K562 (cell line): Measurements from ENCODE around the gene N4BP3. TPM values are rescaled to one million over a fixed set of nuclear protein-coding genes. Genes with fewer than 3 reads are reported as not detected.

ENCODE experiments used
- ARHGAP35 ChIP-seq: fragments of 450-650 bp; IDR thresholded peaks from 2 replicates; pipeline ENCODE4 v1.6.1; 2018; ENCODE audit not compliant: partially characterized antibody
- CTBP1 ChIP-seq: fragments of 450-650 bp; IDR thresholded peaks from 2 replicates; pipeline ENCODE4 v1.6.1; 2016; ENCODE audit warnings: borderline replicate concordance
- E2F6 ChIP-seq, 2 experiments: IDR thresholded peaks; 2 replicates each; pipeline ENCODE4 v1.6.1; 2011; ENCODE audit warnings: borderline replicate concordance in 1 of 2, control low read depth in 1 of 2, low read depth in 1 of 2, low read length in 1 of 2, mild to moderate bottlenecking in 1 of 2, mixed read lengths in 1 of 2, moderate library complexity in 1 of 2; ENCODE audit not compliant: insufficient read depth in 1 of 2, insufficient read length in 1 of 2, poor library complexity in 1 of 2, severe bottlenecking in 1 of 2; ENCODE audit errors: extremely low read depth in 1 of 2
- KAT8 ChIP-seq: fragments of 450-650 bp; IDR thresholded peaks from 2 replicates; pipeline ENCODE4 v1.6.1; 2016; ENCODE audit warnings: low read depth, mild to moderate bottlenecking
- NCOA4 ChIP-seq: fragments of 450-650 bp; IDR thresholded peaks from 2 replicates; pipeline ENCODE4 v1.6.1; 2018; ENCODE audit warnings: mild to moderate bottlenecking; ENCODE audit not compliant: partially characterized antibody
- NEUROD1 ChIP-seq: fragments of 150-350 bp; IDR thresholded peaks from 2 replicates; pipeline ENCODE4 v1.6.1; 2014; ENCODE audit warnings: borderline replicate concordance, low read length, low read depth; ENCODE audit not compliant: partially characterized antibody
- REST ChIP-seq, 2 experiments: fragments of 450-650 bp; formaldehyde crosslinking in 1 of 2; IDR thresholded peaks; 2 replicates each; pipeline versions ENCODE4 v1.4.0 to v1.6.1; 2014 to 2020; ENCODE audit warnings: mild to moderate bottlenecking in 2 of 2, borderline replicate concordance in 1 of 2, low read depth in 1 of 2
- VEZF1 ChIP-seq: fragments of 200-800 bp; sonication (Bioruptor generic); IDR thresholded peaks from 2 replicates; pipeline ENCODE4 v1.6.1; 2017; ENCODE audit warnings: missing genetic modification characterization, missing compliant biosample characterization
- ZFP36 ChIP-seq: fragments of 150-350 bp; IDR thresholded peaks from 2 replicates; pipeline ENCODE4 v1.6.1; 2018; ENCODE audit warnings: low read length, low read depth; ENCODE audit not compliant: partially characterized antibody
- ZNF143 ChIP-seq: sonication (generic); formaldehyde crosslinking; IDR thresholded peaks from 2 replicates; pipeline ENCODE4 v1.9.0; 2022; ENCODE audit warnings: mild to moderate bottlenecking, missing genetic modification reagents
- ZNF780A ChIP-seq: fragments of 250-450 bp; sonication (Bioruptor Pico); IDR thresholded peaks from 2 replicates; pipeline ENCODE4 v1.5.0; 2021; ENCODE audit warnings: mild to moderate bottlenecking
- polyA plus RNA-seq, 8 experiments: library from polyadenylated mRNA; depleted of rRNA in 4 of 8; stranded (reverse) in 5 of 8; unstranded in 3 of 8; fragments of >200 nt; fragmentation: Nextera tagmentation in 2 of 8; fragmentation: Illumina TruSeq in 1 of 8; extraction: Ambion mirVana in 2 of 8; extraction: Trizol in 1 of 8; gene quantifications; 2 replicates each; pipeline versions ENCODE4 v1.2.1 to v1.2.3, GENCODE V29; 2011 to 2014; ENCODE audit warnings: inconsistent platforms in 1 of 8, missing spikeins in 1 of 8
- total RNA-seq, 7 experiments: library from RNA; depleted of rRNA in 6 of 7; stranded (reverse); fragments of >200 nt in 6 of 7; fragmentation: Illumina TruSeq in 2 of 7; extraction: Trizol in 2 of 7; gene quantifications; 2 replicates each; pipeline versions ENCODE4 v1.2.1 to v1.2.3, GENCODE V29; 2011 to 2021; ENCODE audit warnings: low replicate concordance in 1 of 7
- TF ChIP-seq, protein P1 (sequence below): sonication (generic); formaldehyde crosslinking; IDR thresholded peaks from 2 replicates; pipeline ENCODE4 v1.8.0; 2022; ENCODE audit warnings: mild to moderate bottlenecking, missing genetic modification reagents

The N4BP3 gene
- total and polyA plus RNA-seq, 9 of the 15 experiments (the other 6 are each of a cell fraction or from before 2014, with no cell fraction given) = 0.06 to 7.0 (median 2.4) TPM

DNA sequence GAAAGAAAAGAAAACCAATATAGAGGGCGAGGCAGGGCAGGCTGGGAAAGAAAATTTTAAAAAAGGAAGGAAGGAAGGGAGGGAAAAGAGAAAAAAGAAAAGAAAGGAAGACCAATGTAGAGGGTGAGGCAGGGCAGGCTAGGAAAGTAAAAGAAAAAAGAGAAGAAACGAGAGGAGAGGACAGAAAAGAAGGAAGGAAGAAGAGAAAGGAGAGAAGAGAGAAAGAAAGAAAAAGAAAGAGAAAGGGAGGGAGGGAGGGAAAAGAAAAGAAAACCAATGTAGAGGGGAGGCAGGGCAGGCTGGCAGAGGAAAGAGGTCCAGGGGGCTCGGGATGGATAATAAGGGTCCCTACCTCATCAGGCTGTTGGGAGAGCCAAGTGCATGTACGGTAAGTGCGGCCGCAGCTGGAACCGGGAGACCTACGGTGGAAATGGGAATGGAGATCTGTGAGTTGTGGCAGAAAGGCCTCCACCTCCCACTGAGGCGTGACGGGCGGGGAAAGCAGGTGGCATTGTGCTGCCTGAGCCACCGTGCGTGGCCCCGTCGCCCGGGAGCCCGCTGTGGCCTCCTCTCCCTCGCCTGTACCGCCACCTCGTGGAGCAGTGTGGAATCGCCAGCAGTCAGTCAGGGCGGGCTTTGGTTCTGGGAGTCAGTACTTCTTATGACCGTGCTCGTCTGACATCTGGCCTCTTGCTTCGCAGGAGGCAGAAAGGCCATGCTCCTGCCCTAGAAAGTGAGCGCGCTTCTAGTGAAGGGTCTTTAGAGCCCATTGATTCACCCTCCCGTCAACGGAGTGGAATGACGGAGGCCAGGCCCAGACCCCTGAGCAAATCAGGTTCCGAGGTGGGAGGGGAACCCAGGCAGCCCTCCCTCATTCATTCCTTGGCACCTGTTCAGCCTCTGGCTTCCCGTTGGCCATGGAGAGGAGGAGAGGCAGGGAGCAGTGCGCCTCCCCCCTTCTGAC lies 50.7 kb downstream of the N4BP3 start (continued):
- peak; percentile 94 for TF ChIP-seq REST (IDR thresholded peaks at IDR 0.05; ENCODE audit: borderline replicate concordance)
- TF ChIP-seq REST (CRISPR knock-in tag; IDR thresholded peaks at IDR 0.05; ENCODE audit: low read depth) = no peak
- no peak for TF ChIP-seq KAT8
- no peak for TF ChIP-seq ARHGAP35
- no peak for TF ChIP-seq NEUROD1
- TF ChIP-seq E2F6 (IDR thresholded peaks at IDR 0.05; ENCODE audit: borderline replicate concordance in 1 of 2, extremely low read depth in 1 of 2, insufficient read depth in 1 of 2, insufficient read length in 1 of 2, low read depth in 1 of 2, low read length in 1 of 2, poor library complexity in 1 of 2, severe bottlenecking in 1 of 2) = peak; percentile 46 to 68
- TF ChIP-seq, protein P1, sequence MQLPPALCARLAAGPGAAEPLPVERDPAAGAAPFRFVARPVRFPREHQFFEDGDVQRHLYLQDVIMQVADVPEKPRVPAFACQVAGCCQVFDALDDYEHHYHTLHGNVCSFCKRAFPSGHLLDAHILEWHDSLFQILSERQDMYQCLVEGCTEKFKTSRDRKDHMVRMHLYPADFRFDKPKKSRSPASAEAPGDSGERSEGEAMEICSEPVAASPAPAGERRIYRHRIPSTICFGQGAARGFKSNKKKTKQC (CRISPR knock-in tag) = 0 out of 2 replicates have a peak, but pooled peaks have one; percentile 47
- TF ChIP-seq ZFP36 = no peak
- TF ChIP-seq CTBP1 = peak; percentile 82
- TF ChIP-seq ZNF780A (CRISPR knock-in tag) = no peak
- no peak for TF ChIP-seq NCOA4
- TF ChIP-seq VEZF1 = peak; percentile 40; the same call in 1 of the 2 replicates
- no peak for TF ChIP-seq ZNF143 (CRISPR knock-in tag)
